Nephron progenitor cell (in vitro differentiated cells): Measurements from ENCODE around the gene SAYSD1.

Source experiments
- DNase-seq: peaks from one replicate; pipeline ENCODE4 v3.0.0; 2021
- H3K27ac Mint-ChIP-seq: 2 replicates; pipeline ENCODE4 v1.8.0; 2021; ENCODE audit warnings: mild to moderate bottlenecking, moderate library complexity, mixed read lengths
- H3K27me3 Mint-ChIP-seq: 2 replicates; pipeline ENCODE4 v1.8.0; 2021; ENCODE audit warnings: mild to moderate bottlenecking, low read depth, mixed read lengths; ENCODE audit not compliant: poor library complexity
- H3K36me3 Mint-ChIP-seq: 2 replicates; pipeline ENCODE4 v1.8.0; 2021; ENCODE audit warnings: low read depth, mixed read lengths
- H3K4me1 Mint-ChIP-seq: 2 replicates; pipeline ENCODE4 v1.8.0; 2021; ENCODE audit warnings: mixed read lengths
- H3K4me3 Mint-ChIP-seq: 2 replicates; pipeline ENCODE4 v1.8.0; 2021; ENCODE audit warnings: mild to moderate bottlenecking, moderate library complexity, mixed read lengths
- H3K9me3 Mint-ChIP-seq: 2 replicates; pipeline ENCODE4 v1.8.0; 2021; ENCODE audit warnings: mild to moderate bottlenecking, moderate library complexity, mixed read lengths
- TF ChIP-seq, protein P1 (sequence below): fragments of 200-600 bp; sonication (generic); IDR thresholded peaks from 2 replicates; pipeline ENCODE4 v1.5.0; 2021; ENCODE audit warnings: antibody characterized with exemption

The SAYSD1 gene, protein sequence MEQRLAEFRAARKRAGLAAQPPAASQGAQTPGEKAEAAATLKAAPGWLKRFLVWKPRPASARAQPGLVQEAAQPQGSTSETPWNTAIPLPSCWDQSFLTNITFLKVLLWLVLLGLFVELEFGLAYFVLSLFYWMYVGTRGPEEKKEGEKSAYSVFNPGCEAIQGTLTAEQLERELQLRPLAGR

DNA sequence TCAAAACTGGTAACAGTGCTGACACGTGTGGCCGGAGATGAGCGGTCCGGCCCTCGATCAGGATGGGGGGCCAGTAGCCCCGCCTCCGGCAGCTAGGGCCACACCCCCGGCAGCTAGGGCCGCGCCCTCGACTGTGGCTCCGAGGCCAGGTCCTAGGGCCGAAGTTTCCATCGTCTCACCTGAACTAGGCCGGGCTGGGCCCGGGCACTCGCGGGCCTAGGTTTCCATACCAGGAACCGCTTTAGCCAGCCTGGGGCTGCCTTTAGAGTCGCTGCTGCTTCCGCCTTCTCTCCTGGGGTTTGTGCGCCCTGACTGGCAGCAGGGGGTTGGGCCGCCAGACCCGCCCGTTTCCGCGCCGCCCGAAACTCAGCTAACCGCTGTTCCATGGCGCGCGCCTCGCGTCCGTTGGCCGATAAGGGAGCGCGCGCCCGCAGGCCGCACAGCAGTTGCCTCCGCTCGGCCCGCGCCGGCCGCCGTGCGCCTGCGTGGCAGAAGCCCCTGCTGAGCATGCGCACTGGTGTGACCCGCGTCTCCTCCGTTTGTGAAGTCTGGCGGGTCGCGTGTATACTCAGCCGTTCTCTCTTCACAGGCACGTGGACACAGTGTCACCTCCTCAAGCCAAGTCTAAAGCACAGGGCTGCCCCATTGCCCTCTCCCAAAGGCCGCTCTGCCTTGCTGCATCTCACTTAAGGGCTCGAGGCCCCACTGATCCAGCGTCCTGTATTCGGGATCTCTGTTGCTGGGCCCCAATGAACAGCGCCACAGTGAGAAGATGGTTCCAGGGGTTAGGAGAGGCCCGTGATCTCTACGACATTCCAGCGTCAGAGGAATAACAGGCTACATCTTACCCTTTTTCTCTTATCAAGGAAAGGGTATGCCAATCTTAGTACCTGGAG, at the start of gene SAYSD1:
TSS of gene SAYSD1 (minus strand) at position 483 of the 896 bp plus-strand sequence. CDS start at position 386, 97 bp downstream.
- H3K4me3 Mint-ChIP-seq = peak within 1 kb of the TSS; percentile 93
- H3K4me1 Mint-ChIP-seq = peaks cover 30% of the 10 kb centered on the region
- peaks cover 16% of the 10 kb centered on the region for H3K27me3 Mint-ChIP-seq
- H3K27ac Mint-ChIP-seq = peak within 1 kb of the TSS; percentile 94
- peaks cover 17% of the 10 kb centered on the region for H3K36me3 Mint-ChIP-seq
- TF ChIP-seq, protein P1, sequence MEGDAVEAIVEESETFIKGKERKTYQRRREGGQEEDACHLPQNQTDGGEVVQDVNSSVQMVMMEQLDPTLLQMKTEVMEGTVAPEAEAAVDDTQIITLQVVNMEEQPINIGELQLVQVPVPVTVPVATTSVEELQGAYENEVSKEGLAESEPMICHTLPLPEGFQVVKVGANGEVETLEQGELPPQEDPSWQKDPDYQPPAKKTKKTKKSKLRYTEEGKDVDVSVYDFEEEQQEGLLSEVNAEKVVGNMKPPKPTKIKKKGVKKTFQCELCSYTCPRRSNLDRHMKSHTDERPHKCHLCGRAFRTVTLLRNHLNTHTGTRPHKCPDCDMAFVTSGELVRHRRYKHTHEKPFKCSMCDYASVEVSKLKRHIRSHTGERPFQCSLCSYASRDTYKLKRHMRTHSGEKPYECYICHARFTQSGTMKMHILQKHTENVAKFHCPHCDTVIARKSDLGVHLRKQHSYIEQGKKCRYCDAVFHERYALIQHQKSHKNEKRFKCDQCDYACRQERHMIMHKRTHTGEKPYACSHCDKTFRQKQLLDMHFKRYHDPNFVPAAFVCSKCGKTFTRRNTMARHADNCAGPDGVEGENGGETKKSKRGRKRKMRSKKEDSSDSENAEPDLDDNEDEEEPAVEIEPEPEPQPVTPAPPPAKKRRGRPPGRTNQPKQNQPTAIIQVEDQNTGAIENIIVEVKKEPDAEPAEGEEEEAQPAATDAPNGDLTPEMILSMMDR = no peak
- DNase-seq = peak; percentile 95
- no peaks in the 10 kb centered on the region for H3K9me3 Mint-ChIP-seq

DNA sequence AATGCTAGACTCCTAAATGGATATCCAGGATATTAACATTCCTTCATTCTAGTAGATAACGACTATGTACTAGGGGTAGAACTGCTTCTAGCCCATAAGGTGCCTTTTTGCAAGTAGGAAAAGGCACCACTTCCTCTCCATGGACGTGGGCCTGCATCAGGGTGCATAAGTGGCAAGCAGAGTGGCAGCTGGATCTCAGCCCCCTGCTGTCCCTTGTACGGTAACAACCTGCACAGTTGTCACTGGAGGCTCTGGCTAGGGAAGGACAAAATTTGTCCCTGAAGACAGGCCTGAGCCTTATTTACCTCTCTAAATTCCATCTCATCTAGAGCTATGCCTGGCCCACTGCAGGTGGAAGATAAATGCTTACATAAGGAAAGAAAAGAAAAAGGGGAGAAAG, 42.5 kb upstream of the SAYSD1 start:
- H3K27me3 Mint-ChIP-seq = peaks cover 28% of the 10 kb centered on the region
- DNase-seq = no peak
- TF ChIP-seq, protein P1 = no peak
- peak overlapping the region; percentile 58 for H3K27ac Mint-ChIP-seq
- H3K9me3 Mint-ChIP-seq = peaks cover 19% of the 10 kb centered on the region
- no peak overlapping the region for H3K4me3 Mint-ChIP-seq
- peaks cover 40% of the 10 kb centered on the region for H3K4me1 Mint-ChIP-seq
- peaks cover 13% of the 10 kb centered on the region for H3K36me3 Mint-ChIP-seq

DNA sequence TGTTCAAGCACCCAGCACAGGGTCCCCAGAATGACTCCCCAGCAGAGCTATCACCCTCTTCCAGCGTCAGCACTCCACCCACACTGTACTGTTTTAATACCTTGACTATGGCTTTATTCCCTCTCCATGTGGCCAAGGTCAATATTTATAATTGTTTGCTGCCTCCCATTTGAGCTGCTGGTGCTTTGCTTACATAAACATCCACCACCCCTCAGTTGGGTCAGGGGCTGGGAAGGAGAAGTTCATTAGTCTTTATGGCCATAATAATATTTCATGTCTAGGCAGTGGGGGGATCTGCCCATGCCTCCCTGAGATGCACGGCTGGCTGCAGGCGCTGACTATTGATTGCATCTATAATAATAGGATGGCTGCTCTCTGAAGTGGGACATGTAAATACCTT, 41.8 kb upstream of the SAYSD1 start:
- Mint-ChIP-seq H3K27ac (no peak overlapping the region), H3K4me3 (no peak overlapping the region), H3K36me3 (peaks cover 13% of the 10 kb centered on the region), H3K4me1 (peaks cover 47% of the 10 kb centered on the region), H3K27me3 (peaks cover 28% of the 10 kb centered on the region), H3K9me3 (peaks cover 19% of the 10 kb centered on the region)
- DNase-seq = no peak
- TF ChIP-seq, protein P1 = no peak

DNA sequence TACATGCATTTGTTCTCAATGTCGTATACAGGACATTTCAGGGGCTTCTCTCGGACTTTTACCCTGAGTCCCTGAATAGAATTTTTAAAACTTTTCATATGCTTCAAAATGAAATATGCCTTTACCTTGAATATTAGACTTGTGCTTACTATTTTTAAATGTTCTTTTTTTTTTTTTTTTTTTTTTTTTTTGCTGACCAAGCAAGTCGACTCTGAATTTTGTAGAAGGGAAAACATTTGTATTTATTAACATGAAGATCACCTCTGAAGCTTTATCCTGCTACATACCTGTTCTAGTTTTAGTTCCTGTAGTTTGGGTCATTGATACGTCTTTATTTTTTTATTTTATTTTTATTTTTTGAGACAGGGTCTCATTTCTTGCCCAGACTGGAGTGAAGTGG, 39.7 kb upstream of the SAYSD1 start:
- Mint-ChIP-seq H3K27ac (no peak overlapping the region), H3K4me3 (no peak overlapping the region), H3K27me3 (peaks cover 29% of the 10 kb centered on the region), H3K36me3 (peaks cover 7% of the 10 kb centered on the region), H3K9me3 (peaks cover 11% of the 10 kb centered on the region), H3K4me1 (peaks cover 67% of the 10 kb centered on the region)
- DNase-seq = no peak
- TF ChIP-seq, protein P1 = no peak

DNA sequence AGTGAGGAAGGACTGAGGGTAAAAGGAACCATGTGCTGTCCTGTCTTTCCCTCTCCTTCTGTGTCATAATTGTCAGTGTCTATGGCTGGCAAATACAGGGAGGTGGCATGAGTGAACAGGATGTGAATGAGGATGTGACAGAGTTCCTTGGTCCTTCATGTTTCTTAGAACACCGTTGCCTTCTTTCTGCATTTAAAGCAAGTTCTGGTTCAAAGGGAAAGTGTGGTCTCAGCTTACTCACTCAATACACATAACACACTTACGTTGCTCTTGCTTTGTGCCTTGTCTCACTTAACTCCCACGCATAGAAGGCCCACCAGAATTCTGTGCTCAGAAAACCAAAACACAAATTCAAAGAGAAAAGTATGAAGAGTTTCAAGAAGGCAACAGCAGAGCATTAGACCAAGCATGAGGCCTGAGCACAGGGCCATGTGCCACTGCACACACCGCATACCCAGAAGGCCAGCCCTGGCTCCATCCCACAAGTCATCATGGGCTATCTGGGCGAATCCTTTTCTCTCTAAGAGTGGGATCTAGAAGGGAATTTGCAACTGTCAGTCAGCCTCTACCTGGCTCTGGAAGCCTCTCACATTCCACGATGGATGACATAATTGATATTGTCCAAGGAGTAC, 38.9 kb upstream of the SAYSD1 start:
- peaks cover 7% of the 10 kb centered on the region for H3K36me3 Mint-ChIP-seq
- TF ChIP-seq, protein P1 = no peak
- H3K27me3 Mint-ChIP-seq = peaks cover 33% of the 10 kb centered on the region
- DNase-seq = no peak
- H3K27ac Mint-ChIP-seq = no peak overlapping the region
- H3K4me3 Mint-ChIP-seq = no peak overlapping the region
- peaks cover 75% of the 10 kb centered on the region for H3K4me1 Mint-ChIP-seq
- peaks cover 7% of the 10 kb centered on the region for H3K9me3 Mint-ChIP-seq
